CD4-positive, alpha-beta memory T cell (primary cell): Measurements from ENCODE around the gene LTBP1. TPM values are rescaled to one million over a fixed set of nuclear protein-coding genes. Genes with fewer than 3 reads are reported as not detected.

Experiments used
- CTCF ChIA-PET: fragments of 350-600 bp; sonication (Branson Sonifier 250); formaldehyde crosslinking; loops from one replicate; lab custom pipeline; 2021; ENCODE audit warnings: inconsistent platforms; ENCODE audit not compliant: partially characterized antibody; lab: Charles Lee
- POLR2A ChIA-PET: fragments of 350-600 bp; sonication (Branson Sonifier 250); formaldehyde crosslinking; loops from one replicate; lab custom pipeline; 2021; ENCODE audit not compliant: partially characterized antibody; lab: Charles Lee
- DNase-seq, 5 donors: peaks; one replicate each; pipeline versions ENCODE4 v3.0.0 to v3.0.0-alpha.2; 2020 to 2022; ENCODE audit warnings: mixed read lengths in 1 of 5
- H3K27ac ChIP-seq: one replicate; pipeline ENCODE4 v1.7.0; 2013; ENCODE audit warnings: low read depth, low read length
- H3K27me3 ChIP-seq: 2 replicates; pipeline ENCODE4 v1.7.0; 2013; ENCODE audit warnings: mild to moderate bottlenecking, low read length, moderate library complexity; ENCODE audit not compliant: insufficient read depth
- H3K36me3 ChIP-seq: 2 replicates; pipeline ENCODE4 v1.7.0; 2013; ENCODE audit warnings: mild to moderate bottlenecking, low read length, moderate library complexity; ENCODE audit not compliant: insufficient read depth
- H3K4me1 ChIP-seq: 2 replicates; pipeline ENCODE4 v1.7.0; 2013; ENCODE audit warnings: mild to moderate bottlenecking, low read length, moderate library complexity; ENCODE audit not compliant: insufficient read depth
- H3K4me3 ChIP-seq, 2 donors: one replicate each; pipeline ENCODE4 v1.7.0; 2013; ENCODE audit warnings: low read length in 2 of 2, mild to moderate bottlenecking in 1 of 2
- H3K9me3 ChIP-seq, 2 donors: one replicate each; pipeline ENCODE4 v1.7.0; 2013; ENCODE audit warnings: low read length in 2 of 2, control low read depth in 1 of 2; ENCODE audit not compliant: control insufficient read depth in 1 of 2
- H3K27ac Mint-ChIP-seq, 7 donors: one replicate each; pipeline ENCODE4 v1.8.0; 2020 to 2021; ENCODE audit warnings: mixed read lengths in 7 of 7, mild to moderate bottlenecking in 6 of 7, inconsistent platforms in 3 of 7, moderate library complexity in 3 of 7
- H3K27me3 Mint-ChIP-seq, 2 donors: one replicate each; pipeline ENCODE4 v1.8.0; 2020 to 2021; ENCODE audit warnings: mixed read lengths in 2 of 2
- H3K36me3 Mint-ChIP-seq, 2 donors: one replicate each; pipeline ENCODE4 v1.8.0; 2020 to 2021; ENCODE audit warnings: mixed read lengths in 2 of 2, inconsistent platforms in 1 of 2, mild to moderate bottlenecking in 1 of 2
- H3K4me1 Mint-ChIP-seq, 4 donors: one replicate each; pipeline ENCODE4 v1.8.0; 2020 to 2021; ENCODE audit warnings: mixed read lengths in 4 of 4, mild to moderate bottlenecking in 1 of 4
- H3K4me3 Mint-ChIP-seq, 8 donors: one replicate each; pipeline ENCODE4 v1.8.0; 2020 to 2021; ENCODE audit warnings: mixed read lengths in 8 of 8, mild to moderate bottlenecking in 7 of 8, moderate library complexity in 6 of 8, inconsistent platforms in 3 of 8
- H3K9me3 Mint-ChIP-seq, 8 donors: one replicate each; pipeline ENCODE4 v1.8.0; 2020 to 2021; ENCODE audit warnings: mixed read lengths in 8 of 8, mild to moderate bottlenecking in 5 of 8, inconsistent platforms in 3 of 8, moderate library complexity in 1 of 8
- intact Hi-C: fragments of 100-400 bp; cut with micrococcal nuclease; formaldehyde crosslinking; loops from one replicate; pipeline ENCODE4 v1.15.1; 2023
- polyA plus RNA-seq, 2 donors: library from polyadenylated mRNA; unstranded; fragments of 300-500 nt; fragmentation: Illumina TruSeq; gene quantifications; one replicate each; pipeline ENCODE4 v1.2.3, GENCODE V29; 2021
- total RNA-seq, 2 experiments: library from RNA; stranded (reverse); gene quantifications; one replicate each; pipeline ENCODE4 v1.2.3, GENCODE V29; 2021

Gene LTBP1
- total and polyA plus RNA-seq, 4 experiments from 2014 or later = 0.44 TPM; not detected in 3

GRCh38 chr2:33094303-33094702 lies 147.6 kb downstream of the LTBP1 start:
- no peak overlapping the region for H3K4me3 ChIP-seq
- no peaks in the 10 kb centered on the region for H3K4me1 ChIP-seq
- no peaks in the 10 kb centered on the region for H3K4me1 Mint-ChIP-seq
- no peaks in the 10 kb centered on the region for H3K36me3 Mint-ChIP-seq
- H3K27me3 ChIP-seq = no peaks in the 10 kb centered on the region
- POLR2A ChIA-PET = no interaction called here
- no peaks in the 10 kb centered on the region for H3K36me3 ChIP-seq
- no peak overlapping the region for H3K27ac ChIP-seq
- H3K4me3 Mint-ChIP-seq = no peak overlapping the region
- peaks cover 5 to 10% of the 10 kb centered on the region in 2 donors for H3K27me3 Mint-ChIP-seq
- no peaks in the 10 kb centered on the region for H3K9me3 ChIP-seq
- DNase-seq = no peak
- no peak overlapping the region for H3K27ac Mint-ChIP-seq
- intact Hi-C loops = no loop called here
- CTCF ChIA-PET = no interaction called here
- H3K9me3 Mint-ChIP-seq = peaks cover 0 to 7% (median 0%) of the 10 kb centered on the region in 8 donors

- H3K27ac ChIP-seq = no peak overlapping the region
- H3K27me3 Mint-ChIP-seq = peaks cover 10 to 17% of the 10 kb centered on the region in 2 donors
- H3K36me3 ChIP-seq = no peaks in the 10 kb centered on the region
- H3K4me3 ChIP-seq = no peak overlapping the region
- no peak overlapping the region for H3K27ac Mint-ChIP-seq
- no peaks in the 10 kb centered on the region for H3K27me3 ChIP-seq
- H3K4me1 ChIP-seq = no peaks in the 10 kb centered on the region
- no peak overlapping the region for H3K4me3 Mint-ChIP-seq
- ChIA-PET CTCF (interaction anchor here (0.5 kb wide), 1 partner anchor 104 kb away, joined by 3 read pairs; no protein-coding TSS in a partner anchor), POLR2A (no interaction called here)
- no peaks in the 10 kb centered on the region for H3K36me3 Mint-ChIP-seq
- no peaks in the 10 kb centered on the region for H3K9me3 ChIP-seq
- no peaks in the 10 kb centered on the region for H3K4me1 Mint-ChIP-seq
- H3K9me3 Mint-ChIP-seq = peaks cover 0 to 5% (median 0%) of the 10 kb centered on the region in 8 donors
- no peak for DNase-seq
- intact Hi-C loops = no loop called here
These were observed 153.2 kb downstream of the LTBP1 start for GRCh38 chr2:33099989-33100388.

- H3K27me3 Mint-ChIP-seq = peaks cover 15 to 18% of the 10 kb centered on the region in 2 donors
- no peaks in the 10 kb centered on the region for H3K4me1 ChIP-seq
- POLR2A ChIA-PET = no interaction called here
- intact Hi-C loops = no loop called here
- H3K27ac ChIP-seq = no peak overlapping the region
- H3K36me3 Mint-ChIP-seq = no peaks in the 10 kb centered on the region
- DNase-seq = no peak
- H3K27me3 ChIP-seq = no peaks in the 10 kb centered on the region
- no peak overlapping the region for H3K4me3 ChIP-seq
- no peak overlapping the region for H3K4me3 Mint-ChIP-seq
- H3K27ac Mint-ChIP-seq = no peak overlapping the region
- H3K36me3 ChIP-seq = no peaks in the 10 kb centered on the region
- H3K9me3 Mint-ChIP-seq = peaks cover 0 to 1% (median 0%) of the 10 kb centered on the region in 8 donors
- CTCF ChIA-PET = no interaction called here
- no peaks in the 10 kb centered on the region for H3K4me1 Mint-ChIP-seq
- no peaks in the 10 kb centered on the region for H3K9me3 ChIP-seq
These were observed 154.2 kb downstream of the LTBP1 start for GRCh38 chr2:33100921-33101320.

GRCh38 chr2:33104052-33104623 lies 157.4 kb downstream of the LTBP1 start:
- ChIA-PET CTCF (no interaction called here), POLR2A (no interaction called here)
- Histone ChIP-seq H3K9me3 (no peaks in the 10 kb centered on the region), H3K4me1 (no peaks in the 10 kb centered on the region), H3K27me3 (no peaks in the 10 kb centered on the region), H3K36me3 (no peaks in the 10 kb centered on the region), H3K4me3 (no peak overlapping the region), H3K27ac (no peak overlapping the region)
- no peak for DNase-seq
- peaks cover 0 to 3% (median 0%) of the 10 kb centered on the region in 8 donors for H3K9me3 Mint-ChIP-seq
- intact Hi-C loops = no loop called here
- H3K4me1 Mint-ChIP-seq = no peaks in the 10 kb centered on the region
- no peaks in the 10 kb centered on the region for H3K36me3 Mint-ChIP-seq
- no peak overlapping the region for H3K27ac Mint-ChIP-seq
- H3K4me3 Mint-ChIP-seq = no peak overlapping the region
- peaks cover 20 to 24% of the 10 kb centered on the region in 2 donors for H3K27me3 Mint-ChIP-seq

GRCh38 chr2:33104726-33105125 lies 158.0 kb downstream of the LTBP1 start:
- Mint-ChIP-seq H3K27ac (no peak overlapping the region), H3K4me1 (no peaks in the 10 kb centered on the region), H3K27me3 (peaks cover 20 to 24% of the 10 kb centered on the region in 2 donors), H3K36me3 (no peaks in the 10 kb centered on the region), H3K9me3 (peaks cover 0 to 3% (median 0%) of the 10 kb centered on the region in 8 donors), H3K4me3 (no peak overlapping the region)
- H3K4me3 ChIP-seq = no peak overlapping the region
- ChIA-PET POLR2A (no interaction called here), CTCF (no interaction called here)
- no peak for DNase-seq
- no peaks in the 10 kb centered on the region for H3K36me3 ChIP-seq
- no peak overlapping the region for H3K27ac ChIP-seq
- no peaks in the 10 kb centered on the region for H3K27me3 ChIP-seq
- no peaks in the 10 kb centered on the region for H3K4me1 ChIP-seq
- H3K9me3 ChIP-seq = no peaks in the 10 kb centered on the region
- intact Hi-C loops = no loop called here

- peaks cover 20 to 31% of the 10 kb centered on the region in 2 donors for H3K27me3 Mint-ChIP-seq
These were observed 159.4 kb downstream of the LTBP1 start for GRCh38 chr2:33106115-33106514.

DNA sequence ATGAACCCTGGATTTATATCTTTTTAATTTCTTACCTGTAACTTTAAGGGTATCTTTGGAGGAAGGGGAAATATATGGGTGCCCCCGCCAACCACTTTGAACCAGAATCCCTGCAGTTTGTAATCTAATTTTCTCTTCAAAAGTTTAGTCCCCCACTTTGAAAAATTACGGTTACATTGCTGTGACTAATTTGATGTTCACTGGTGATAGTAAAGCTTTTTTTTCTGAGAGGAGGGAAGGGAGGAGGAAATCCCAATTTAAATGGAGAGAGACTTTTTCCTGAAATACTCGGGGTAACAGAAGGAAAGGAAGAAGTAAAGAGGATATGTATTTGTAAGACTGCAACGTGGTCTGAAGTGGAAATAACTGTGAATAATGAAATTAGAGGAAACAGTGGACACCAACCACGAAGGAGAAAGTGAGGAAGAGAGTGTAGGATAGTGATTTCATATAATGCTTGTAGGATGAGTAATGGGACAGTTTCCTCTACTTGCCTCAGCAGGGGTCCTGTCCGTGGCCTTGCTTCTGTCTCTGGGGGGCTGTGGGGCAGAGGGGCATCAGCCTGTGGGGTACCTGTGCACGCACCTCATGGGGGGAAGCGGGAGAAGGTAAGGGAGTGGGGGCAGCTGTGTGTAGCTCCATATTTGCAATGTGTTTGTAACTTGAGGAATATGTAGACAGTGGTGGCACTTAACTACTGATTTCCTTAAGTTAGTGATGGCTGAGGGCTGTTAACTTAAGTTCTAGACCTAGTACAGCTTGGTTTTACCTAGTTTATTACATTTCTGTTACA lies 161.1 kb downstream of the LTBP1 start:
- Histone ChIP-seq H3K27me3 (no peaks in the 10 kb centered on the region), H3K4me1 (no peaks in the 10 kb centered on the region), H3K27ac (no peak overlapping the region), H3K4me3 (no peak overlapping the region), H3K36me3 (no peaks in the 10 kb centered on the region), H3K9me3 (no peaks in the 10 kb centered on the region)
- no peaks in the 10 kb centered on the region for H3K4me1 Mint-ChIP-seq
- ChIA-PET CTCF (no interaction called here), POLR2A (no interaction called here)
- intact Hi-C loops = no loop called here
- H3K36me3 Mint-ChIP-seq = no peaks in the 10 kb centered on the region
- DNase-seq = no peak
- H3K27me3 Mint-ChIP-seq = peaks cover 20 to 31% of the 10 kb centered on the region in 2 donors
- no peak overlapping the region for H3K27ac Mint-ChIP-seq
- peaks cover 0 to 6% (median 0%) of the 10 kb centered on the region in 8 donors for H3K9me3 Mint-ChIP-seq
- no peak overlapping the region for H3K4me3 Mint-ChIP-seq

More at GRCh38 chr2:33106115-33106514, 159.4 kb downstream of the LTBP1 start:
- no peaks in the 10 kb centered on the region for H3K4me1 Mint-ChIP-seq
- ChIA-PET POLR2A (no interaction called here), CTCF (no interaction called here)
- no peak for DNase-seq
- H3K27ac ChIP-seq = no peak overlapping the region
- H3K36me3 Mint-ChIP-seq = no peaks in the 10 kb centered on the region
- peaks cover 0 to 3% (median 0%) of the 10 kb centered on the region in 8 donors for H3K9me3 Mint-ChIP-seq
- H3K36me3 ChIP-seq = no peaks in the 10 kb centered on the region
- no peaks in the 10 kb centered on the region for H3K9me3 ChIP-seq
- intact Hi-C loops = no loop called here
- H3K27ac Mint-ChIP-seq = no peak overlapping the region
- H3K27me3 ChIP-seq = no peaks in the 10 kb centered on the region
- no peaks in the 10 kb centered on the region for H3K4me1 ChIP-seq
- no peak overlapping the region for H3K4me3 Mint-ChIP-seq
- H3K4me3 ChIP-seq = no peak overlapping the region
